ENCODE results near the gene PBXIP1. TPM values are rescaled to one million over a fixed set of nuclear protein-coding genes. Genes with fewer than 3 reads are reported as not detected.

PBXIP1 gene
- total and polyA plus RNA-seq, 2 of the 13 experiments (the other 11 are each of a cell fraction or from before 2014, with no cell fraction given), result 16.3 to 31.9 TPM

DNA sequence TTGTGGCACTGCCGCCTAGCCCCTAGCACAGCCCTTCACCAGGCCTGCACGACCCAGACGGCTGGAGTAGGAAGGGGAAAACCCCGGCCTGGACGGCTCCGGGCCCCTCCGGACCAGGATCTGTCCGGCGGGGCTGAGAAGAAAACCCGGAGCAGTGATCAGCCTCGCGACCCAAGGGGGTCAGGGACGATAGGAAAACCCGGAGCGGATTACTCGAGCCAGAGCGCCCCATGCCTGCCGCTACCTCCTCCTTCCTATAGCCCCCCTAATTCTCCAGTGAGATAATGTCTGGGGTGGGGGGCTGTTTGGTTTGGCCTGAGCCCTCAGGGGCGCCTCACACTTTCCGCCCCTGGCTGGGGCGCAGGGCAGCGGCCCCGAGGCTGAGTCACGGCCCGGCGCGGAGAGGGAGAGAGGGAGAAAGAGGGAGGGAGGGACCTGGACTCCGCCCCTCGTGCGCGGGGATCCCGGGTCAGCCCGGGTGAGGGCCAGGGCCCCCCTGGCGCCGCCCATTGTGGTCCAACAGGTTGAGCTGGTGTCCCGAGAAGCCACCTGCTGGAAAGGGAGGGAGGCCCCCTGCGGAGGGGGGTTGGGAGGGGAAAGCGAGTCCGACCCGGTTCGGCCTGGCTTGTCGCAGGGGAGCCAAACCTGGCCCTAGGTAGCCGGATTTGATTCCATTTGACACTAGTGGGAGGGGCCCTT is 45.0 kb upstream of the PBXIP1 start (continued):
- 0 out of 2 replicates have a peak, but pooled peaks have one; percentile 33 for TF ChIP-seq DPF2 (CRISPR knock-in tag; IDR thresholded peaks at IDR 0.05; ENCODE audit: borderline replicate concordance, low read depth)
- peak; percentile 86 for TF ChIP-seq ZNF205 (CRISPR knock-in tag; IDR thresholded peaks at IDR 0.05)
- peak; percentile 99 for TF ChIP-seq ZNF746 (CRISPR knock-in tag; IDR thresholded peaks at IDR 0.05)
- peak; percentile 92 for TF ChIP-seq SRY (CRISPR knock-in tag; IDR thresholded peaks at IDR 0.05)
- TF ChIP-seq IKZF4 (CRISPR knock-in tag; IDR thresholded peaks at IDR 0.05; ENCODE audit: borderline replicate concordance, low read depth, not compliant biosample characterization), result peak; percentile 42
- peak; percentile 52 for TF ChIP-seq PPARG (CRISPR knock-in tag; conservative IDR thresholded peaks at IDR 0.05)
- TF ChIP-seq, protein P1, sequence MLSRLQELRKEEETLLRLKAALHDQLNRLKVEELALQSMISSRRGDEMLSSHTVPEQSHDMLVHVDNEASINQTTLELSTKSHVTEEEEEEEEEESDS (CRISPR knock-in tag; IDR thresholded peaks at IDR 0.05; ENCODE audit: borderline replicate concordance), result 0 out of 2 replicates have a peak, but pooled peaks have one; percentile 29
- no peak for TF ChIP-seq HOXA9 (CRISPR knock-in tag; IDR thresholded peaks at IDR 0.05; ENCODE audit: borderline replicate concordance)
- no peak for TF ChIP-seq CENPT (CRISPR knock-in tag; IDR thresholded peaks at IDR 0.05; ENCODE audit: low read depth)
- peak; percentile 86; the same call in 1 of the 2 replicates for TF ChIP-seq ZNF124 (CRISPR knock-in tag; IDR thresholded peaks at IDR 0.05)
- TF ChIP-seq TOPORS (CRISPR knock-in tag; IDR thresholded peaks at IDR 0.05), result peak; percentile 30; the same call in 1 of the 2 replicates
- TF ChIP-seq, protein P2, sequence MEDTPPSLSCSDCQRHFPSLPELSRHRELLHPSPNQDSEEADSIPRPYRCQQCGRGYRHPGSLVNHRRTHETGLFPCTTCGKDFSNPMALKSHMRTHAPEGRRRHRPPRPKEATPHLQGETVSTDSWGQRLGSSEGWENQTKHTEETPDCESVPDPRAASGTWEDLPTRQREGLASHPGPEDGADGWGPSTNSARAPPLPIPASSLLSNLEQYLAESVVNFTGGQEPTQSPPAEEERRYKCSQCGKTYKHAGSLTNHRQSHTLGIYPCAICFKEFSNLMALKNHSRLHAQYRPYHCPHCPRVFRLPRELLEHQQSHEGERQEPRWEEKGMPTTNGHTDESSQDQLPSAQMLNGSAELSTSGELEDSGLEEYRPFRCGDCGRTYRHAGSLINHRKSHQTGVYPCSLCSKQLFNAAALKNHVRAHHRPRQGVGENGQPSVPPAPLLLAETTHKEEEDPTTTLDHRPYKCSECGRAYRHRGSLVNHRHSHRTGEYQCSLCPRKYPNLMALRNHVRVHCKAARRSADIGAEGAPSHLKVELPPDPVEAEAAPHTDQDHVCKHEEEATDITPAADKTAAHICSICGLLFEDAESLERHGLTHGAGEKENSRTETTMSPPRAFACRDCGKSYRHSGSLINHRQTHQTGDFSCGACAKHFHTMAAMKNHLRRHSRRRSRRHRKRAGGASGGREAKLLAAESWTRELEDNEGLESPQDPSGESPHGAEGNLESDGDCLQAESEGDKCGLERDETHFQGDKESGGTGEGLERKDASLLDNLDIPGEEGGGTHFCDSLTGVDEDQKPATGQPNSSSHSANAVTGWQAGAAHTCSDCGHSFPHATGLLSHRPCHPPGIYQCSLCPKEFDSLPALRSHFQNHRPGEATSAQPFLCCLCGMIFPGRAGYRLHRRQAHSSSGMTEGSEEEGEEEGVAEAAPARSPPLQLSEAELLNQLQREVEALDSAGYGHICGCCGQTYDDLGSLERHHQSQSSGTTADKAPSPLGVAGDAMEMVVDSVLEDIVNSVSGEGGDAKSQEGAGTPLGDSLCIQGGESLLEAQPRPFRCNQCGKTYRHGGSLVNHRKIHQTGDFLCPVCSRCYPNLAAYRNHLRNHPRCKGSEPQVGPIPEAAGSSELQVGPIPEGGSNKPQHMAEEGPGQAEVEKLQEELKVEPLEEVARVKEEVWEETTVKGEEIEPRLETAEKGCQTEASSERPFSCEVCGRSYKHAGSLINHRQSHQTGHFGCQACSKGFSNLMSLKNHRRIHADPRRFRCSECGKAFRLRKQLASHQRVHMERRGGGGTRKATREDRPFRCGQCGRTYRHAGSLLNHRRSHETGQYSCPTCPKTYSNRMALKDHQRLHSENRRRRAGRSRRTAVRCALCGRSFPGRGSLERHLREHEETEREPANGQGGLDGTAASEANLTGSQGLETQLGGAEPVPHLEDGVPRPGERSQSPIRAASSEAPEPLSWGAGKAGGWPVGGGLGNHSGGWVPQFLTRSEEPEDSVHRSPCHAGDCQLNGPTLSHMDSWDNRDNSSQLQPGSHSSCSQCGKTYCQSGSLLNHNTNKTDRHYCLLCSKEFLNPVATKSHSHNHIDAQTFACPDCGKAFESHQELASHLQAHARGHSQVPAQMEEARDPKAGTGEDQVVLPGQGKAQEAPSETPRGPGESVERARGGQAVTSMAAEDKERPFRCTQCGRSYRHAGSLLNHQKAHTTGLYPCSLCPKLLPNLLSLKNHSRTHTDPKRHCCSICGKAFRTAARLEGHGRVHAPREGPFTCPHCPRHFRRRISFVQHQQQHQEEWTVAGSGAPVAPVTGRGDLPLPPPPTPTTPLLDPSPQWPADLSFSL (CRISPR knock-in tag; IDR thresholded peaks at IDR 0.05), result no peak
- TF ChIP-seq, protein P3, sequence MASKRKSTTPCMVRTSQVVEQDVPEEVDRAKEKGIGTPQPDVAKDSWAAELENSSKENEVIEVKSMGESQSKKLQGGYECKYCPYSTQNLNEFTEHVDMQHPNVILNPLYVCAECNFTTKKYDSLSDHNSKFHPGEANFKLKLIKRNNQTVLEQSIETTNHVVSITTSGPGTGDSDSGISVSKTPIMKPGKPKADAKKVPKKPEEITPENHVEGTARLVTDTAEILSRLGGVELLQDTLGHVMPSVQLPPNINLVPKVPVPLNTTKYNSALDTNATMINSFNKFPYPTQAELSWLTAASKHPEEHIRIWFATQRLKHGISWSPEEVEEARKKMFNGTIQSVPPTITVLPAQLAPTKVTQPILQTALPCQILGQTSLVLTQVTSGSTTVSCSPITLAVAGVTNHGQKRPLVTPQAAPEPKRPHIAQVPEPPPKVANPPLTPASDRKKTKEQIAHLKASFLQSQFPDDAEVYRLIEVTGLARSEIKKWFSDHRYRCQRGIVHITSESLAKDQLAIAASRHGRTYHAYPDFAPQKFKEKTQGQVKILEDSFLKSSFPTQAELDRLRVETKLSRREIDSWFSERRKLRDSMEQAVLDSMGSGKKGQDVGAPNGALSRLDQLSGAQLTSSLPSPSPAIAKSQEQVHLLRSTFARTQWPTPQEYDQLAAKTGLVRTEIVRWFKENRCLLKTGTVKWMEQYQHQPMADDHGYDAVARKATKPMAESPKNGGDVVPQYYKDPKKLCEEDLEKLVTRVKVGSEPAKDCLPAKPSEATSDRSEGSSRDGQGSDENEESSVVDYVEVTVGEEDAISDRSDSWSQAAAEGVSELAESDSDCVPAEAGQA (IDR thresholded peaks at IDR 0.05; ENCODE audit: low read depth), result peak; percentile 37; the same call in 1 of the 2 replicates
- TF ChIP-seq, protein P3 (CRISPR knock-in tag; IDR thresholded peaks at IDR 0.05; ENCODE audit: borderline replicate concordance), result no peak
- TF ChIP-seq ZNF224 (CRISPR knock-in tag; IDR thresholded peaks at IDR 0.05), result peak; percentile 67; the same call in 1 of the 2 replicates
- TF ChIP-seq TBX2 (CRISPR knock-in tag; IDR thresholded peaks at IDR 0.05; ENCODE audit: borderline replicate concordance), result peak; percentile 91
- no peak for TF ChIP-seq ZNF737 (CRISPR knock-in tag; IDR thresholded peaks at IDR 0.05; ENCODE audit: borderline replicate concordance)
